Memory B cell (primary cell): ENCODE results near the gene MCRIP1.
"Not testable (repeated sequence)": the region's sequence is repeated elsewhere in the genome, so short reads cannot be mapped to it uniquely, and the experiment has no call there.

Source experiments
- ATAC-seq: fragments of 150-1000 bp; cut with Tn5 transposase; 2 replicates; pipeline ENCODE4 v1.10.0; 2021; ENCODE audit warnings: low read depth, mild to moderate bottlenecking, moderate library complexity
- DNase-seq, 2 donors: peaks; one replicate each; pipeline ENCODE4 v3.0.0; 2022; ENCODE audit warnings: low spot score in 2 of 2
- H3K27ac Mint-ChIP-seq: one replicate; pipeline ENCODE4 v1.8.0; 2022; ENCODE audit warnings: mild to moderate bottlenecking, moderate library complexity, mixed read lengths
- H3K27me3 Mint-ChIP-seq: one replicate; pipeline ENCODE4 v1.8.0; 2022; ENCODE audit warnings: mixed read lengths
- H3K36me3 Mint-ChIP-seq: one replicate; pipeline ENCODE4 v1.8.0; 2022; ENCODE audit warnings: mild to moderate bottlenecking, mixed read lengths
- H3K4me1 Mint-ChIP-seq: one replicate; pipeline ENCODE4 v1.8.0; 2022; ENCODE audit warnings: mixed read lengths
- H3K4me3 Mint-ChIP-seq: one replicate; pipeline ENCODE4 v1.8.0; 2022; ENCODE audit warnings: mild to moderate bottlenecking, moderate library complexity, mixed read lengths
- H3K9me3 Mint-ChIP-seq: one replicate; pipeline ENCODE4 v1.8.0; 2022; ENCODE audit warnings: mixed read lengths

Gene MCRIP1

GRCh38 chr17:81840826-81841778 lies 8.0 kb upstream of the MCRIP1 start:
- Mint-ChIP-seq H3K9me3 (no peaks in the 10 kb centered on the region), H3K27ac (no peak overlapping the region), H3K27me3 (no peaks in the 10 kb centered on the region), H3K4me3 (no peak overlapping the region), H3K36me3 (peaks cover 7% of the 10 kb centered on the region), H3K4me1 (no peaks in the 10 kb centered on the region)
- no peak for ATAC-seq
- no peak for DNase-seq

DNA sequence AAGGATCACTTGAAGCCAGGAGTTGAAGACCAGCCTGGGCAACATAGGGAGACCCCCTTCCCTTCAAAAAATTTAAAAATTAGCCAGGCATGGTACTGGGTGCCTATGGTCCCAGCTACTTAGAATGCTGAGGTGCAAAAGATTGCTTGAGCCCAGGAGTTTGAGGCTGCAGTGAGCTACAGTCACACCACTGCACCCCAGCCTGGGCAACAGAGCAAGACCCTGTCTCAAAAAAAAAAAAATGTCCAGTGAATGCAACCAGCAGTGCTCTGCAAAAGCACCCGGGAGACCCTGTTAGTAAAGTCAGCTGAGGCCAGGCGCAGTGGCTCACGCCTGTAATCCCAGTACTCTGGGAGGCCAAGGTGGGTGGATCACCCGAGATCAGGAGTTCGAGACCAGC lies 7.0 kb upstream of the MCRIP1 start:
- H3K36me3 Mint-ChIP-seq, H3K27ac Mint-ChIP-seq, H3K27me3 Mint-ChIP-seq, H3K4me1 Mint-ChIP-seq, ATAC-seq, H3K9me3 Mint-ChIP-seq, DNase-seq, H3K4me3 Mint-ChIP-seq: not testable (repeated sequence)

GRCh38 chr17:81839301-81839700 lies 6.2 kb upstream of the MCRIP1 start:
- no peaks in the 10 kb centered on the region for H3K9me3 Mint-ChIP-seq
- H3K27ac Mint-ChIP-seq: no peak overlapping the region
- no peaks in the 10 kb centered on the region for H3K36me3 Mint-ChIP-seq
- no peak overlapping the region for H3K4me3 Mint-ChIP-seq
- no peak for DNase-seq
- H3K27me3 Mint-ChIP-seq: no peaks in the 10 kb centered on the region
- ATAC-seq: no peak
- H3K4me1 Mint-ChIP-seq: no peaks in the 10 kb centered on the region

DNA sequence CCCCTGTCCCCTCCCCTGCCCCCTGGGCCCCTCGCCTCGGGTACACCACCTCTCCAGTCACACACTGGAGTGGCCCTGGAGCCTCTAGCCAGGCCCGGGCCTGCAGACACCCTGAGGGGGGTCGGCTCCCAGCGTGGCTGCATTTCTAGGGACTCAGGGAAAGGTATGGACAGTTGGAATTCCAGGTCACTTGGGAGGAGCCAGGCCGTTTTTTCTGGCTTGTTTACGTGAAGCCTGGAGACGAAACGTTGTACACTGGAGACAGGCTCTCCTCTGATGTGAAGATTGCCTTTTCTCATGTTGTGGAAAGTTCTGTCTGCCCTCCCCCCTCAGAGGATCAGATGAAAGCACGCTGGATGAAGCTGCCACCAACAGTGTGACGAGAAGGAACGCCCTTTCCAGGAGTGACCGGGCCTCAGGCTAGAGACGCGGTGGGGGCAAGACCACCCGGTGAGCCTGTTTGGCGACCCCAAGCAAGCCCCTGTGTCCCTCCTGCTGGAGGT lies 5.7 kb upstream of the MCRIP1 start:
- no peaks in the 10 kb centered on the region for H3K27me3 Mint-ChIP-seq
- ATAC-seq (no peak), DNase-seq (no peak)
- H3K27ac Mint-ChIP-seq: no peak overlapping the region
- H3K4me3 Mint-ChIP-seq: no peak overlapping the region
- no peaks in the 10 kb centered on the region for H3K36me3 Mint-ChIP-seq
- no peaks in the 10 kb centered on the region for H3K4me1 Mint-ChIP-seq
- H3K9me3 Mint-ChIP-seq: no peaks in the 10 kb centered on the region

- no peaks in the 10 kb centered on the region for H3K27me3 Mint-ChIP-seq
- no peaks in the 10 kb centered on the region for H3K36me3 Mint-ChIP-seq
- ATAC-seq: no peak
- H3K9me3 Mint-ChIP-seq: no peaks in the 10 kb centered on the region
- H3K4me1 Mint-ChIP-seq: peaks cover 3% of the 10 kb centered on the region
- H3K27ac Mint-ChIP-seq: no peak overlapping the region
- no peak overlapping the region for H3K4me3 Mint-ChIP-seq
- DNase-seq: no peak
Measured at GRCh38 chr17:81837641-81838040, 4.5 kb upstream of the MCRIP1 start.

- ATAC-seq (no peak), DNase-seq (no peak)
- H3K27me3 Mint-ChIP-seq: no peaks in the 10 kb centered on the region
- H3K27ac Mint-ChIP-seq: peak within 1 kb of the TSS; percentile 92
- H3K9me3 Mint-ChIP-seq: no peaks in the 10 kb centered on the region
- H3K4me3 Mint-ChIP-seq: peak within 1 kb of the TSS; percentile 75
- H3K4me1 Mint-ChIP-seq: peaks cover 14% of the 10 kb centered on the region
- no peaks in the 10 kb centered on the region for H3K36me3 Mint-ChIP-seq
Measured at GRCh38 chr17:81834831-81835267, 1.8 kb upstream of the MCRIP1 start, which contains the start of gene PPP1R27. Gene PPP1R27, minus strand, starts transcription at chr17:81835050. Its CDS starts 97 bp downstream, at chr17:81834953.

DNA sequence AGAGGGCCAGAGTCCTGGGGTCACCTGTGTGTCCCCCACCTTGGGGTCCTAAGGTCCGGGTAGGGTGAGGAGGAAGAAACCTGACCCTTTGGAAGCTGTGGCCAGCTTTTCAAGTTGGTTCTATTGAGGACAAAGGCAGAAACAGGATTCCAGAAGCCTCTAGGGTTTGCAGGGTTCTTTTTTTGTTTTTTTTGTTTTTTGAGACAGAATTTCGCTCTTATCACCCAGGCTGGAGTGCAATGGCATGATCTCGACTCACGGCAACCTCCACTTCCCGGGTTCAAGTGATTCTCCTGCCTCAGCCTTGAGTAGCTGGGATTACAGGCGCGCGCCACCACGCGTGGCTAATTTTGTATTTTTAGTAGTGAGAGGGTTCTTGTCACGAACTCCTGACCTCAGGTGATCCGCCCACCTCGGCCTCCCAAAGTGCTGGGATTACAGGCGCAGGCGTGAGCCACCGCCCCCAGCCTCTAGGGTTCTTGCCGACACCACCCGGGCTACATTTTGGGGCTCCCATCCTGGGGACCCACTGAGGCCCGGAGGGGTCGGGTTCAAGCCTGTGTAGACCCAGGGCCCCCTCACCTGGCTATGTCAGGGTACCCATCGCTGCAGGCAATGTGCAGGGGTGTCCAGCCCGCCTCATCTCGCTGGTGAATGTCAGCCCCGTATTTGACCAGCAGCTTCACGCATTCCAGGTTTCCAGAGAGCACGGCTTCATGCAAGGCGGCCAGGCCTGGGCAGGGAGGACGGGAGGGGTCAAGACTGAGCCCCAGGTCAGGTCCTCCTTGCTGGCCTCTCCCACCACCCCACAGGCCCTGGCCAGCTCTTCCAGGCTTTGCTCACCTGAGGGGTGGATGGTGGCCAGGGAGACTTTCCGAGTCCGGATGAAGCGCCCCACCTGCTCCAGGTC lies 1.1 kb upstream of the MCRIP1 start:
- H3K27ac Mint-ChIP-seq: peak overlapping the region; percentile 92
- no peaks in the 10 kb centered on the region for H3K36me3 Mint-ChIP-seq
- H3K27me3 Mint-ChIP-seq: no peaks in the 10 kb centered on the region
- ATAC-seq (no peak), DNase-seq (no peak)
- peak overlapping the region; percentile 75 for H3K4me3 Mint-ChIP-seq
- H3K9me3 Mint-ChIP-seq: no peaks in the 10 kb centered on the region
- H3K4me1 Mint-ChIP-seq: peaks cover 14% of the 10 kb centered on the region

- DNase-seq (peak; percentile 16 to 55), ATAC-seq (peak; percentile 59)
- Mint-ChIP-seq H3K4me3 (peak overlapping the region; percentile 94), H3K27ac (peak overlapping the region; percentile 92), H3K27me3 (no peaks in the 10 kb centered on the region), H3K4me1 (peaks cover 17% of the 10 kb centered on the region), H3K9me3 (no peaks in the 10 kb centered on the region), H3K36me3 (no peaks in the 10 kb centered on the region)
Measured at GRCh38 chr17:81832608-81833159, 407 bp downstream of the MCRIP1 start.

GRCh38 chr17:81831957-81832607 lies 1.0 kb downstream of the MCRIP1 start:
- ATAC-seq: peak; percentile 63
- Mint-ChIP-seq H3K27ac (peak overlapping the region; percentile 92), H3K4me1 (peaks cover 17% of the 10 kb centered on the region), H3K36me3 (no peaks in the 10 kb centered on the region), H3K4me3 (peak overlapping the region; percentile 94), H3K9me3 (no peaks in the 10 kb centered on the region), H3K27me3 (no peaks in the 10 kb centered on the region)
- DNase-seq: peak; percentile 35 to 45

DNA sequence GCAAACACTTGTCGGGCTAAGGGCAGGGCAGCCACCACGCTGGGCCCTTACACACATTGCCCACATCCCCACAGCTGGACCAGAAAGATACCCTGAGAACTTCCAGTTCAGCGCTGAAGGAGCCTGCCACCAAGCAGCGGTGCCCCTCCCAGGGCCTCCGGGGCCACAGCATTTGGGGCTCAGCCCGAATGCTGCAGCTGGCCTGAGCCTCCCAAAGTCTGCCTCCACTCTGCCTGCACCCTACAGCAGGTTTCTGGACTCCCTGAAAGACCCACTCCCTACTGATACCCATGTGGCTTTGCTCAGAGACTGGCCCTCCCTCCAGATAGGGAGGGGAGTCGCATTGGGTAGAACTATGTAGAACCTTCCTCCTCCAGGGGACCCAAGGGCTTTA lies 1.5 kb downstream of the MCRIP1 start:
- Mint-ChIP-seq H3K4me1 (peaks cover 17% of the 10 kb centered on the region), H3K36me3 (no peaks in the 10 kb centered on the region), H3K27ac (peak overlapping the region; percentile 92), H3K9me3 (no peaks in the 10 kb centered on the region), H3K4me3 (peak overlapping the region; percentile 94), H3K27me3 (no peaks in the 10 kb centered on the region)
- ATAC-seq (no peak), DNase-seq (no peak)

DNA sequence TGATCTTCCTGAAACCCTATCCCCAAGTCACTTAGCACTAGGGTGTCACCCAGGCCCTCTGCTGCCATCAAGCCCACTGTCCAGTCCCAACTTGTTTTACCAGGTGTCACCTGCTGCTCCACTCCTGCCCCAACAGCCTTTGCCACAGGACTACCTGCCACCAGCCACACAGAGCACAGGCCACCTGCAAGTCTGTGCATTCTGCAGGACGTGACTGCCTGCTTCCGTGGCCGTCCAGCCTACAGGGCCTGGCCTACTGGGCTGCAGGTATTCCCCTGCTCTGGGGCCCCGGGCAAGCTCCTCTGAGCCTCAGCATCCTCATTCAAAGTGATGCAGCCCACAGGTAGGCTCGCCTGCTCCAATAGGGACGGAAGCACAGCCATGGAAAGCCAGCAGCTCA lies 3.2 kb downstream of the MCRIP1 start:
- no peak for DNase-seq
- Mint-ChIP-seq H3K9me3 (no peaks in the 10 kb centered on the region), H3K27me3 (no peaks in the 10 kb centered on the region), H3K36me3 (peaks cover 3% of the 10 kb centered on the region), H3K27ac (no peak overlapping the region), H3K4me1 (peaks cover 22% of the 10 kb centered on the region), H3K4me3 (no peak overlapping the region)
- ATAC-seq: no peak

DNA sequence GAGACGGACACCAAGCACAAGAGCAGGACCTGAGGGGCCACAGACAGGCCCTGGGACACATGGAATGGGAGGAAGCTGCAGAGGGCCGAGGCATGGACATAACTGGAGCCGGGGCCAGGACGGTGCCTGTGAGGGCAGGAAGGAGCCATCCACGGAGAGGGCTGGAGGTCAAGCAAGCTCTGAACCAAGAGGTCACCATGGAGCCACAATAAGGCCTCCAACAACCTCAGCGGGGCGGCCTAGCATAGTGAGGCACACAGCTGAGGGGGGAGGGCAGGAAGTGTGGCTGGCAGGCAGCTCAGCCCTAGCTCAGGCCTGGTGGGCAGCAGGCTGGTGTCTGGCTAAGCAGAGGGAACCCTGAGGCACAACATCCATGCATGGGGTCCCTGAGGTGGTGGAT lies 4.4 kb downstream of the MCRIP1 start:
- no peak overlapping the region for H3K27ac Mint-ChIP-seq
- H3K4me3 Mint-ChIP-seq: no peak overlapping the region
- DNase-seq: no peak
- H3K9me3 Mint-ChIP-seq: no peaks in the 10 kb centered on the region
- H3K27me3 Mint-ChIP-seq: no peaks in the 10 kb centered on the region
- no peak for ATAC-seq
- peaks cover 21% of the 10 kb centered on the region for H3K4me1 Mint-ChIP-seq
- H3K36me3 Mint-ChIP-seq: peaks cover 4% of the 10 kb centered on the region

DNA sequence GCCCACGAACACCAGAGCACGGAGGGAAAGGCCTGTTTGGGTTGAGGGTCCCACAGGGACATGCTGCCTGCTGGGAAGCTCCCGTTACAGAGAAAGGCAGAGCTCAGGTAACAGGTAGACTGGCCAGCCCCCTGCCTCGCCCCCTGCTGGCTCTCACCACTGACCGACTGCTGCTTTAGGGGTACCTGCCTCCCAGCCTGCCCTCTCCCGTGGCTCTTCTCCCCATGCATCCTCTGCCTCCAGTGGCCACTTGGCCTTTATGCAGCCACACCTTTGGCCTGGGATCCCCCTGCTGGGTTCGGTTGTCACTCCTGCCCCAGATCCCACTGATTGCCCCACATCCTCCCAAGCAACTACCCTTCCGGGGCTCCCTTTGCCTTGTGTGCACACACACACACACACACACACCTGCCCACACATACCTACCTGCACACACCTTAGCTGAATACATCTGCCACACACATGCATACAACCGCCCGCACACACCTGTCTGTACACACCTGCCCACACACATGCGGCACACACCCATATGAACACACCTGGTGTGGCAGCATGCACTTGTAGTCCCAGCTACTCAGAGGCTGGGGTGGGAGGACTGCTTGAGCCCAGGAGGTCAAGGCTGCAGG lies 7.1 kb downstream of the MCRIP1 start:
- Mint-ChIP-seq H3K36me3 (peaks cover 8% of the 10 kb centered on the region), H3K27ac (no peak overlapping the region), H3K27me3 (no peaks in the 10 kb centered on the region), H3K4me3 (no peak overlapping the region), H3K9me3 (no peaks in the 10 kb centered on the region), H3K4me1 (peaks cover 8% of the 10 kb centered on the region)
- DNase-seq (no peak), ATAC-seq (no peak)
